D341Med (cell line): ENCODE results near the gene RPTOR.

Experiments used
- DNase-seq: peaks from one replicate; pipeline ENCODE4 v3.0.0; 2012; ENCODE audit warnings: low spot score

Gene RPTOR

GRCh38 chr17:80931421-80932265 is 387.0 kb downstream of the RPTOR start:
- DNase-seq, result no peak

DNA sequence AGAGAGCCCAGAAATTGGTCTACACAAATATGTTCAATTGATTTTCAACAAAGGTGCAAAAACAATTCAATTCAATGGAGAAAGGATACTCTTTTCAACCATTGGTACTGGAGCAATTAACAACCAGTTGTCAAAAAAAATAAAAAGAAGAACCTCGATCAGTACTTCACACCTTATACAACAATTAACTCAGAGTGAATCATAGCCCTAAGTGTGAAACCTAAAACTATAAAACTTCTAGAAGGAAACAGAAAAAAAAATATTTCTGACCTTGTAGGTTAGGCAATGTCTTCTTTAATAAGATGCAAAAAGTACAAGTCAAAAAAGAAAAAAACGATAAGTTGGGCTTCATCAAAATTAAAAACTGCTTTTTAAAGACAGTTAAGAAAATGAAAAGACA is 390.9 kb downstream of the RPTOR start:
- no peak for DNase-seq

GRCh38 chr17:80936218-80936617 is 391.6 kb downstream of the RPTOR start:
- DNase-seq, result no peak

GRCh38 chr17:80936723-80937122 is 392.1 kb downstream of the RPTOR start:
- no peak for DNase-seq

DNA sequence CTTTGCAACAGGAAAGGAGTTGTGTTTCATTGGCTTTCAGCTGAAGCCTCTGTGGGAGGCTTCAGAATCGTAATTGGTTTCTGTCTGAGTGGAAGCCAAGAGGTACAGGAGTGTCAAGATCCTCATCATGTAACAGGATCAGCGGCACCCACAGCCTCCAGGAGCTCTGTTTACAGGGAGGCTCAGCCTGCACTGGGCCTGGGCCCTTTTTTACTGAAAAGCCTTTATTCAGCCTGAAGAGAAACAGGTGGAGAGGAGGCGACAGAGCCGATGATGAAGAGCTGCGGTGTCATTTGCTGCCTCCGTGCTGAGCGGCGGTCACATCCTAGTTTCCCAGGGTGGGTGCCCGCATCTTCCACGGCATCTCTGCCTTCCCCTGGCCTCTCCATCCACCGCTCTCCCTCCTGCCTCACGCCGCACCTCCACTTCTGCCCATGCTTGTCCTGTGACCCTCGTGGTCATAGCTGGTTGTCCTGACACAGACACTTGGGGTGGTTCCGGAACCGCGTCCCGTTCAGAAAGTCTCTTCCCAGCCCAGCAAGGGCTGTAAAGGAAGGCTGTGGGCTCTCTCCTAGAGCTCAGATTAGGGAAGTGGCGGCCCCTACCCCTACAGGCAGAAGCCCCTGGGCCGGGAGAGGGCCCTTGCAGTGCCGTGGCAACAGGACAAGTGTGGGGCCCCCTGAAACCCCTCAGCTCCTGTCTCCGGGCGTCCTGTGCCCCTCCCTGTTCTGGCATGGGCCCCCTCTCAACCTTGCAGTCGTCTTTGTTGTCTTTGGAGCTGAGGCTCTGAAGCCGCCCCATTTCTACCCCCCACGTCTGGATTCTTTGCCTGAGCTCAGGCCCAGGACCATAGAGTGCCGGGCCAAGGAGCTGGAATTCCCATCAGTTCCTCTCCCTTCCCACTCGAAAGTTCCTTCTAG is 393.1 kb downstream of the RPTOR start:
- no peak for DNase-seq

- DNase-seq, result no peak
Measured at GRCh38 chr17:80938556-80938955, 393.9 kb downstream of the RPTOR start.

DNA sequence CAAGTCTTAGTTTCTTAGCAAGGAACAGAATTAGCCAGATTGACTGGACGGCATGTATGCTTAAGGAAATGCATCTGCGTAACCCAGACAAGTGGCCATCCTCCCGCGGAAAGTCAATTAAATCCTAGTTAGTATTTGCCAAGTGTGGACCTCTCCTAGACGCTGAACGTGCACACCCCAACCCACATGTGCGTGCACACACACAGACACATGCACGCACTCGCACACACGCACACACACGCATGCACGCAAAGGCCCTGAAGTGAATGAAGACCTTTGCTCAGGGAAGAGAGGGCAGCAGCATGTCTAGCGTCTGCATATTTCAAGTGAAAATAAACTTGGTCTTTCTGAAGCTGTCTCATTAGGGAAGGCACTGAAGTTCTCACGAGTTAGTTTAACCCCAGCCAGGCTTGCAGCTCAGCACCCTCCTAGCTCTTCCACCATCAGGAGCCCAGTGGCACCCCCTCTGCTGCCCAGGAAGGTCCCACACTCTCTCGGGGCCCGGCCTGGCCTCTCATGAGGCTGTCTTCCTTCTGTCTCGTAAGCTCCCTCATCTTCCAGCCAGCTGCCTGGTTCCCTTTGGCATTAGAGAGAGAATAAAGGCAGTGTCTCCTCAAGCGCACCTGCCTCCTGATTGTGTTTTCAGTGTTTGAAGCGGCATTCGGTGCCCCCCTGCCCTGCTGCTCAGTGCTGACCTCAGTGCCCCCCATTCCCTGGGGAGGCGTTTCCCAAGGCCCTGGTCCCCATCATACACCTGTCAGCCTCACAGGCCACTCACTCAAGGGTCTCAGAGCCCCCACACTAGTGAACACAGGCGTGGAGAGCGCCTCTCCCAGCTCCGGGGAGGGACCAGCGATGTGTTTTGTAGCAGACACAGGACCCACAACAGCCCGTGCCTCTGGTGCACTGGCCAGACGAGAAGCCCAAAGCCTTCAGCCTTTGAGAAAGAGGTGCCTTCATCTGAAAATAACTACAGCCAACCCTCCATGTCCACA is 394.8 kb downstream of the RPTOR start:
- DNase-seq, result no peak

- DNase-seq, result no peak
Measured at GRCh38 chr17:80940171-80941123, 395.8 kb downstream of the RPTOR start.

DNA sequence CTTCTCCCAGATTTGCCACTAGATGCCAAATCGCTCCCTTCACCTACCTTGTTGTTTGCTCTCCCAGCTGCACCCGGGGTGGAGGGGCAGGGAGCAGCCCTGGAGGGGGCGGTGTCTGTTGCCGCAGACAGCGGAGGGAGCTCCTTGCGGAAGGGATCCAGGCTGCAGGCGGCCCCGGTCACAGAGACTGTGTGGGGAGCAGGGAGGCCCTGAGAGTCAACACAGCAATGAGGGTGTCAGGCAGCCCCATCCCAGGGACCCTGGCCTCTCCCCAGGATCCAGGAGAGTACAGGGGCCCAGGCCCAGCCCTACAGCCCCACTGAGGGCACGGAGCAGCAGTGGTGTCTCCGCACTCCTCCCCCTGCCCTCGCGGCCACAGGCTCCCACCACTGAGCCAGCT is 396.5 kb downstream of the RPTOR start:
- DNase-seq, result no peak

DNA sequence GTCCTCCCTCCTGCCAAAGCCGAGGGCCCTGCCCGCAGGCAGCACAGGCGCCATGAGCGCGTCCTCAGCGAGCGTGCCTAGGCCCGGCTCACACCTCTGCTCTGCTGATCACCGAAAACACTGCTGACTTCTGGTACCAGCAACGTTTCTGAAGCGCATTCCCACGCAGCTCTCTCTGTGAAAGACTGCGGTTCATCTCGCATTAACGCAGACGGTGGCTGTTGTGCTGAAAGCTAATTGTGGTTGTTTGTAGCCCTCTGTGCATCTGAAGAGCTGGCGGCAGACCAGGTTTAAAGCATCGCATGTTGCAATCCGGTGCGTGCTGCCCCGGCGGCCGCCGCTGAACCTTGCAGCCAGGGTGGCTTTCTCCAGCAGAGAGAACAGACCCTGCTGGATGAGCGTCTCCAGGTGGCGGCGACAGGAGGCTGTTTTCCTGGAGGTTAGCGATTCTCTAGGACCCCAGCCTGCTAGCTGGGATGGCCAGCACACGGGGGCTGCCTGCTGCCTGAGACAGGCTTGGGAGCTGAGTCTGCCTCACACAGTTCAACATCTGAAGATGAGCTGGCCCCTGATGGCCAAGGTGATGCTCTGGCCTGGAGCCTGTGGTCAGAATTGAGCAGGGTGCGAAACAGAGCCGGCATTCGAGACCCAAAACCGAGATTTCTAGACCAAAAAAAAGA is 397.2 kb downstream of the RPTOR start:
- no peak for DNase-seq

DNA sequence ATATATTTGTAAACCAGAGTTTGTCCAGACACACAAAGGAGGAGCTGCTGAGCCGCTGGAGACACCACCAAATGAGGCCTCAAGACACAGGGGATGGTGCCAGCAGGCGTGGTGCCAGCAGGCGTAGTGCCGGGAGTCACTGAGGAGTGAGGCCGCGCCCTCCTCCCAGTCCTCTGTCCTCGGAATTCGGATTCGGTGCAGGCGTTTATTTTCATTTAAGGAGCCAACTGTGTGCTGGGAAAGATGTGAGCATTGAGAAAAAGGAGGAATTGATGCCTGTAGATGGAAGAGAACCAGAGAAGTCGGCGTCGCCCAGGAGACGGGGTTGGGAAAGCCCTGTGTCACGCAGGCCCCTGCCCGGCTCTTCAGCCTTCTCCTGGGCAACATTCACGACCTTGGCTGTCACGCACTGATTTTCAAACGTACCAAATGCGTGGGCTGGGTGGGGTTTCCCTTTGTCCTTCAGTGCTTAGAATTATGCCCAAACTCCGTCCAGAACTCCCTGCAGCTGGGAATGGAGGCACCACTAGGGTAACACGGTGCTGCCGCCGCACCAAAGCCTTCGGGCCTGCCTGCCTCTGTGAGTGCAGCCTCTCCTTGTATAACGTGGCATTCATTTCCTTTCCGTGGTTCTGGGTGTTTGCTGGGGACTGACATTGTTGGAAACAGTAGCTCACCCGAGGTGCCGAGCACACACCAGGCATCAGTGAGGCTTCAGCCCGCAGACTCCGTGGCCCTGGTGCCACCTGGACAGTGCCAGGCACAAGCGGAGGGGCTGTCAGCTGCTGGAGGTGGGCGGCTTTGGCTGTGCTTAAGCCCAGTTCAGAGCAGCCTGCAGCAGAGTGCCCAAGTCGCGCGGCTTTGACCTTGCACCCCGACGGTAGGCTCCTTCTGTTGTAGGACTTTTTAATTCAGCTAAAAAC is 398.0 kb downstream of the RPTOR start:
- no peak for DNase-seq

DNA sequence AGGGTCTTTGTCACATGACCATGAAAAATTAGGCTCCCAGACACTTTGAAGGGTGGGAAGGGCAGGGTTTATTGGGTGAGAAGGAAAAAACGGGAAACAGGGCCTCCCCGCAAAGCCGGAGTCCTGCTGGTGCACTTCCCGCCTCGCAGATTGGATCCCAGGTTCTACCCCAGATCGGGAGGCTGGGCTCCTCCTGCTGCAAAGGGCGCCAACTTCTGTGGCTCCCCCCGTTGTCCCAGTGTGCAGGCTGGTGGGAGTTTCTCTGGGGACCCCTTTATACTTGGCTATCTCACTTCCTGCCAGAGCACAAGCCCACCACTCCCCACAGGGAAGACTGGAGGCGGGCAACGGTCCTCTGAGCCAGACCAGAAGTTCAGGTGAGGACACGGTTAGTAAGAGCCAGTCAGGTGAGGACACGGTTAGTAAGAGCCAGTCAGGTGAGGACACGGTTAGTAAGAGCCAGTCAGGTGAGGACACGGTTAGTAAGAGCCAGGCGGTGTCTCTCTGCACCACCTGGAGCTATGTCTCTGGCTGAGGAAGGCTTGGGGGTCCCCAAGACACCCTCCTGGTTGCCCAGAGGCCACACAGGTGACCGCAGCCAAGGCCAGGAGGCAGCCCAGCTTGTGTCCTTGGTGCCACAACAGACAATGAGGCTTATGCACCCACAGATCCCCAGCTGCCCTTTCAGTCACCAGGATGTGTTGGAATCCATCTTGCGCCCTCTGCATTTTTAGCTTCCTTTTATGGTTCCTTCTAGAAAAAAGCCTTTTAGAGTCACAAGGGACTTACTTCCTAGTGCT is 398.9 kb downstream of the RPTOR start:
- DNase-seq, result no peak

- no peak for DNase-seq
Measured at GRCh38 chr17:80944326-80944725, 399.7 kb downstream of the RPTOR start.

- no peak for DNase-seq
Measured at GRCh38 chr17:80945736-80946135, 401.1 kb downstream of the RPTOR start.

- no peak for DNase-seq
Measured at GRCh38 chr17:80946449-80946848, 401.8 kb downstream of the RPTOR start.

DNA sequence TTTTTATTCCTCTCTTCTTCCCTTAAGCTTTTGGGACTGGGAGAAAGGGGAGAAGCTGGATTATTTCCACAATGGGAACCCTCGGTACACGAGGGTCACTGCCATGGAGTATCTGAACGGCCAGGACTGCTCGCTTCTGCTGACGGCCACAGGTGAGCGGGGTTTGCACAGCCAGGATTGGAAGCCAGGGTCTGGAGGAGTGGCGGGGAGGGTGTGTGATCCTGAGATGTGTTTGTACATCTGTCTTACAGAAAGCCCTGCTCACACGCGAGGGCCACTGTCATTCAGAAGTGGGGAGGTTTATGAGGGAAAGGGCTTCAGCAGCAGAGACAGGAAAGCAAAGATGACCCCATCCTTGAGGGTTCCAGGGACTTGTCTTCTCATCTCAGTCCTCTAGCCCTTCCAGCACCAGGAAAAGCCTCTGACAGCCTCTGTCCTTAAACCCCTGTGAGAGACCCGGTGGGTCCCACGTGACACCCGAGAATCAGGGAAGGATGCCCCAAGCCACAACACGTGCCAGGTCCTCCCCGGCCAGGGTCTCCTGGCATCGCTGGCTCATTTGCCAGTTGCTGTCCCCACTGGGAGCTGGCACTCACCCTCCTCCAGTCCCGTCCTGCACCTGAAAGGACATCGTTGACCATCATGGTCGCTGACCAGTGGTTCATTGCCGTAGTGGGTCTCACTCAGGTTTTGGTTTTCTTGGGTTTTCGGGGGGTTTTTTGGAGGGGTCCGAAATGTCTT is 402.7 kb downstream of the RPTOR start:
- no peak for DNase-seq
